Activated T-cell treated with anti-CD3 and anti-CD28 coated beads, Interleukin-2, amount 50 U/mL, for 48 hours (primary cell): ENCODE results near the gene PDS5B.
"Not testable (repeated sequence)": the region's sequence is repeated elsewhere in the genome, so short reads cannot be mapped to it uniquely, and the experiment has no call there.

ENCODE experiments used
- DNase-seq, 2 experiments: peaks; one replicate each; pipeline ENCODE4 v3.0.0-alpha.2; 2020

The PDS5B gene

DNA sequence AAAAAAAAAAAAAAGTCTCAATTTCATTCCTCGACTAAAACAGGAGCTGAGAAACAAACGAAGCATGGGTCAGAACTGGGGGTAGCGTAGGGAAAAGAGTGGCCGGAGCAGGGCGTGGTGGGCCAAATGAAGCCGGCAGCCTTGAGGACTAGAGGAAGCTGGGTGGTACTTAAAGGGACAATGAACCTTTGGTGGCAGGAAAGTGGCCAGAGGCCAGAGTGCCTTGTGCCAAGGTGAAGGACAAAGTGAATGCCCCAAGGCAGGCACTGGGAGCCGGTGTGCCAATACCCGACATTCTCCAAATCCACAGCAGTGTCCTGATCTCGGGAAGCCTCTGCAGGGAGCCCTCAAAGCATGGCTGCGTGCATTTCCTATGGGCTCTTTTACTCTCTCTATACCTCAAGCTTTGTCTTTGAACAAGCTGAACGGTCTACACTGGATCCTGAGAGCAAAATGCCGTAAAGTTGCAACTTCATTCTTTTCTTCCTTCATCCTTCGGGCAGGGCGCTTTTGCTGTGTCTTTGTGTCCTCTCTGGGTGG is 235.0 kb downstream of the PDS5B start:
- DNase-seq = no peak

GRCh38 chr13:32822771-32823170 is 236.5 kb downstream of the PDS5B start:
- no peak for DNase-seq

- DNase-seq = no peak
Observed at GRCh38 chr13:32823597-32823996, 237.3 kb downstream of the PDS5B start.

GRCh38 chr13:32824061-32824460 is 237.8 kb downstream of the PDS5B start:
- no peak for DNase-seq

DNA sequence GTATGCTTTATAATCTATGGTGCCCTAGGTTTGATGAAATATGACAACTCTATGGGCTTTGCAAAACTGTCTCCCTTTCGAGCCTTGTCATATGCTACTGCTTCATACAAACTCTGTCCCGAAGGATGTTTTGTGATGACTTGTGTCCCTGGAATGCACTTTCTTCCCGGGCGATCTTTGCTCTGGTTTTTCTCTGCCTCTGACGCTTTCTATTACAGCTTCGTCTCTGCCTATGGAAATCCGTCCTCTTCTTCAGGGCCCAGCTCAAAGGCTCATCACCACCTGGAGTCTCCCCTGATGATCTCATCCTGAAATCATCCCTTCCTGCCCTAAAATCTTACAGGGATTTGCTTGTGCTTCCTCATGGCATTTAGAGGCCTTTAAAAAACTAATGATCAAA is 238.4 kb downstream of the PDS5B start:
- no peak for DNase-seq

- DNase-seq = no peak
Observed at GRCh38 chr13:32825481-32825880, 239.2 kb downstream of the PDS5B start.

DNA sequence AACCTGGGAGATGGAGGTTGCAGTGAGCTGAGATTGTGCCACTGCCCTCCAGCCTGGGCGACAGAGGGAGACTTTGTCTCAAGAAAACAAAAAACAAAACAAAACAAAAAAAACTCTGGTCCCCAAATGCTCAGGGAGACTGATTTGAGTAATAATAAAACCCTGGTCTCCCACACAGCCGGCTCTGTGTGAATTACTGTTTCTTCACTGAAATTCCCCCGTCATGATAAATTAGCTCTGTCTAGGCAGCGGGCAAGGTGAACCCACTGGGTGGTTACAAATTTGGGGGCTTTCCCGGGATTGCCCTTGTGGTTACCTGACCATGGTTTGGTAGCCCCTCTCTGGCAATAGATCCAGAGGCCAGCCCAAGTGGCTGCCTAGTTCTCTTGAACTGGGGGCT is 240.1 kb downstream of the PDS5B start:
- not testable (repeated sequence) for DNase-seq
